ENCODE data around the gene BTD.

DNA sequence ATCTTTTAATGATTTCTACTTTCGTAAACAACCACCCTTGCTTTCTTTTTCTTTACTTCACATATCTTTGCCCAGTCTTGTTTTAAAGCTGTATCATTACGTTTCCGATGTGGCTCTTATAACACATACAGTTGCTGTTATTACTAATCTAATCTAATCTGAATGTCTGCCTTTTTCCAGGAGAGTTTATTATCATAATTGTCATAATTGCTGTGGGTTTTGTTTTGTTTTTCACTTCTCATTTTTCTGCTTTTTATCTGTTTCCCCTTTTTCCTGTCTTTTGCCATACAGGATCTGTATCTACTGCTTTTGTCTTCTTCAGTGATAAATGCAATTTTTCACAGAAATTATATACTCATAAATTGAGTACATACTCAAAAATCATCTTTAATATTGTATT, 25.1 kb upstream of the BTD start:
- TF ChIP-seq, protein P1, sequence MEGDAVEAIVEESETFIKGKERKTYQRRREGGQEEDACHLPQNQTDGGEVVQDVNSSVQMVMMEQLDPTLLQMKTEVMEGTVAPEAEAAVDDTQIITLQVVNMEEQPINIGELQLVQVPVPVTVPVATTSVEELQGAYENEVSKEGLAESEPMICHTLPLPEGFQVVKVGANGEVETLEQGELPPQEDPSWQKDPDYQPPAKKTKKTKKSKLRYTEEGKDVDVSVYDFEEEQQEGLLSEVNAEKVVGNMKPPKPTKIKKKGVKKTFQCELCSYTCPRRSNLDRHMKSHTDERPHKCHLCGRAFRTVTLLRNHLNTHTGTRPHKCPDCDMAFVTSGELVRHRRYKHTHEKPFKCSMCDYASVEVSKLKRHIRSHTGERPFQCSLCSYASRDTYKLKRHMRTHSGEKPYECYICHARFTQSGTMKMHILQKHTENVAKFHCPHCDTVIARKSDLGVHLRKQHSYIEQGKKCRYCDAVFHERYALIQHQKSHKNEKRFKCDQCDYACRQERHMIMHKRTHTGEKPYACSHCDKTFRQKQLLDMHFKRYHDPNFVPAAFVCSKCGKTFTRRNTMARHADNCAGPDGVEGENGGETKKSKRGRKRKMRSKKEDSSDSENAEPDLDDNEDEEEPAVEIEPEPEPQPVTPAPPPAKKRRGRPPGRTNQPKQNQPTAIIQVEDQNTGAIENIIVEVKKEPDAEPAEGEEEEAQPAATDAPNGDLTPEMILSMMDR (optimal IDR thresholded peaks at IDR 0.05 in 1 of 3, IDR thresholded peaks at IDR 0.05 in 1 of 3, conservative IDR thresholded peaks at IDR 0.05 in 1 of 3; ENCODE audit: extremely low read depth in 1 of 3, insufficient read depth in 2 of 3, low read length in 3 of 3) = no peak
- no peak for TF ChIP-seq EZH2 (IDR thresholded peaks at IDR 0.05; ENCODE audit: low read length)
